LHCN-M2 (cell line): ENCODE data around the gene HSPA9. TPM values are rescaled to one million over a fixed set of nuclear protein-coding genes. Genes with fewer than 3 reads are reported as not detected.

Experiments
- DNase-seq: peaks from one replicate; pipeline ENCODE4 v3.0.0-alpha.2; 2012; ENCODE audit warnings: low read depth
- polyA plus RNA-seq: library from polyadenylated mRNA; unstranded; fragments of >200 nt; gene quantifications from one replicate; pipeline ENCODE4 v1.2.1, GENCODE V29; 2012; ENCODE audit warnings: missing spikeins
- total RNA-seq: library from RNA; depleted of rRNA; stranded (reverse); fragments of >200 nt; gene quantifications from 2 replicates; pipeline ENCODE4 v1.2.3, GENCODE V29; 2014; rRNA removed

The HSPA9 gene
- 424 and 464 TPM in 2 replicates for total RNA-seq
- 103 TPM for polyA plus RNA-seq

GRCh38 chr5:138575194-138576015 is at the start of gene HSPA9:
HSPA9 (minus strand) TSS chr5:138575401; CDS start chr5:138575318, 83 bp downstream.
- DNase-seq = peak; percentile 100

- DNase-seq = no peak
Observed at GRCh38 chr5:138623053-138623452, 47.9 kb upstream of the HSPA9 start.

DNA sequence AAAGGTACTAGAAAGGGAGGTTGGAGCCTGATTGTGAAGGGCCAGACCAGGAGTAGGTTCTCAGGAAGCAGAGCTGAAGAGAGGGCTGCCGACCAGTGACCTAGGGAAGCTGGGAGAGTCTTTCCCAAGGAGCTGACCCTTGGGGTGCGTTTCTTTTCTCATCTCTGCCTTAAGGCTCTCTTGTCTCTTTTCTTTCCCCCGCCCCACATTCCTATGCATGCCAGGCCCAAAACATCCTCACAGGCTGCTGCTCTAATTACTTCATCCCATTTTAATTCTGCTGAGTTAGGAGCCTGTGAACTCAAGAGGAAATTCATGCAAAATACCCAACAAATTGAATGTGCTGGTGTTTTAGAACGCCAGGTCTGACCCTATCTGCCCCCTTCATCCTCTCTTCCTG is 46.9 kb upstream of the HSPA9 start:
- no peak for DNase-seq

GRCh38 chr5:138620663-138621224 is 45.5 kb upstream of the HSPA9 start:
- DNase-seq = no peak

- no peak for DNase-seq
Observed at GRCh38 chr5:138616508-138616907, 41.3 kb upstream of the HSPA9 start.

- no peak for DNase-seq
Observed at GRCh38 chr5:138615461-138615860, 40.3 kb upstream of the HSPA9 start.

GRCh38 chr5:138611678-138612218 is 36.5 kb upstream of the HSPA9 start:
- no peak for DNase-seq

DNA sequence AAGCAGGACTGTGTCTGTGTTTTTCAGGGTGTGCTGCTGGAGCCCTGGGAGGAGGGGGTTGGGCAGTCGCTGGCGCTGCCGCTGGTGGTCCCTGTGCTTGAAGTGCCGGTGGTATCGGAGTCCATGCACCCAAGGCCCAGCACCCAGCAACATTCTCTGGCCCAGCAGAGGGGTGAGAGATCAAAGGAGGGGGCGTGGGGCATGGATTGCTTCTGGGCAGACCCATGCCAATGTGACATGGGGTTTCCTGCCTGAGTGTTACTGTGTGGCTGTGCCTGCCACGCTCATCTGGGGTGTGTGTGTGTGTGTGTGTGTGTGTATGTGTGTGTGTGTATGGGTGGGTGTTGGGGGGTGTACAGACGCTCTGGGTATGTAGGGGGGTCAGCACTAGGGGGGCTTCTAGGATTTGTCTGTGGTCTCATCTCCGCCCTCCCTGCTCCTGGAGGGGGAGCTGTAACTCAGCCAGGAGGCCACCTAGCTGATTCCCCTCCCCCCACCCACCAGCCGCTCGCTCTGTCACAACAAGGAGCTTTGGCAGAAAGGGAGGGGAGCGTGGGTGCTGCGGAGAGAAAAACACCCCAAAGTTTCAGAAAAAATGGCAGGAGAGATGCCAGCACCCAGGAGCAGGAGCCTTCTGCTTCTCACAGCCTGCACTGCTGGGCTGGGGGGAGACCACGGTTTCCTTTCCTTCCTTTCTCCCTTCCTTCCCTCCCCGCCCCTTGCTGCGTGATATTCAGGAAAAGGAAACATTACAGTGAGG is 35.9 kb upstream of the HSPA9 start:
- no peak for DNase-seq

GRCh38 chr5:138610415-138610917 is 35.3 kb upstream of the HSPA9 start:
- DNase-seq = no peak

DNA sequence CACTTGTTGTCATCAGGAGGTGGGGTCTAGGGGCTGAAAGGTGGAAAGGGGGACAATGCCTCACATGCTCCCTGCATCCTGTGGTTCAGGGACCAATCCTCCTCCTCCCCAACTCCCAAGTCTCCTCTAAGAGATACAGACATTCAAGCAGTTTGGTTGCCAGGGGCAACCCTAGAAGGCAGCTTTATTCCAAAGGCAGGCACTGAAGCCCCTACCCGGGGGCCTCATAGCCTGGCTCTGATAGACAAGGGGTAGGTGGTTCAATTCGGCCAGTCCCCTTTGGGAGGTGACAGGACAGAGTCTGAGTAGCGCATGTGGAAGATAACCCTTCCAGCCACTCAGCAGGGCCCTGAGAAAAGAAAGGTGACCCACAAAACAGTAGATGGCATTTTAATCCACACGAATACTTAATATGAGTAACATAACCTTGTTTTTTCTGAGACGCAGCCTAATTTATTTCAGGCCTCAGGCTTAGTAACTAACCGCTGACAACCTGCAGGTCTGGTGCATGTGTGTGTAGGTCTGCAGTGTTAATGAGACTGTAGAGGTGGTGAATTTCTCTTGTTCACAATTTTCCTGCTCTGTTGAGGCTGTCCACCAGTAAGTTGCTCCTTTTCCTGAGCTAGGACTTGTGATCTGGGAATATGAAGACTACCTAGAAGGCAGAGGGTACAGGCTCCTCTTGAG is 31.3 kb upstream of the HSPA9 start:
- DNase-seq = no peak

DNA sequence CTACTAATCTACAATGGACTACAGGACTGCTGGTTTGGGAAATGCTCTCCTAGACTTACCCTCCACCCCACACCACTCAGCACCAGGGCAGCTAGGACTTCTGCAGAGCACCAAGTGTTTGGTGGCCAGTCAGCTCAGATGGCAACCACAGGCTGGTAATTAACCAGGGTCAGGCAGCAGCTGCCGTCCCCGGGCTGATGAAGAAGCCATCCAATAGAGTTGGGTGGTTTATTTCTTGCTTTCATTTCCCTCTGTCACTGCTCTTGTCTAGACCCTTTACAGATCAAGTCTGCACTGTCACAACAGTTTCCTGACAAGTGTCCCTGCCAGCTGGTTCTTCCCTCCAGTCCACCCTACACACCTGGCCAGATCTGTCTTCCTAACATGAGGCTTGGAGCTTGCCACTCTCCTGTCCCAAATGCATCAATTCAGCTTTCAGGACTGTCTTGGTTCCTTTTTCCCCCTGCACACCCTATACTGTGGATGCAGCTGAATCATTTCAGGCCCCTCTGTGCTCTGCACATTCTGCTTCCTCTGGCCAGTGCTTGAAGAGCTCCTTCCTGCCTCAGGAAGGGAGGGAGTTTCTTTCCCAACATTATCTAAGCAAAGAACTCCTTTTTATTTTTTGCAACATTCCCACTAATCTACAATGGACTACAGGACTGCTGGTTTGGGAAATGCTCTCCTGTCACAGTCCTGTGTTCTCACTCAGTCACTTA is 30.2 kb upstream of the HSPA9 start:
- DNase-seq = peak; percentile 59

DNA sequence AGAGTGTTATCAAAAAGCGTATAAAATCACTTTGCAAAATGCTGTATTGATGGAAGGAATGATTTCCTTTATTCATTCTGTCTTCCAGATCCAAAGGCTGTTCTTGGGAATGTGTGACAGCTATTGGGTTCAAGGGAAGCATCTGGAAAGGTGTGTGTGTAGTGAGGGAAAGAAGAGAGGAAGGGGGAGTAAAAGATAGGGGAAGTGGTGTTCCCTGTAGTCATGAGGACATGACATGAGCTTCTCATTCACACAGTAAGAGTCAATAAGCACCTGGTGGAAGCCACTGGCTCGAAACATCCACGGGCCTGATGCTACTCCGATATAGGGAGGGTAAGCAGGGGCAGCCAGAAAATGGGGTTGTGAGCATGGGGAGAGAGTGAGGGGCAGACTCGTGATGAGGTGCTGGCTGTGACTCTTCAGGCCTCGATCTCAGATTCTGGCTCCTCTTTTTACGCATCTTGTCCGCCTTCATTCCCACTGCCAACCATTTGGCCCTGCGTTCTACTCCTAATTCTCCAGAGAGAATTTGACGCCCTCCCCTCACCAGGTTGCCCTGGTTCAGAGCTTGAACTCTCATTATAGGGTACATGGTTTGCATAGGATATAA is 29.1 kb upstream of the HSPA9 start:
- DNase-seq = no peak

DNA sequence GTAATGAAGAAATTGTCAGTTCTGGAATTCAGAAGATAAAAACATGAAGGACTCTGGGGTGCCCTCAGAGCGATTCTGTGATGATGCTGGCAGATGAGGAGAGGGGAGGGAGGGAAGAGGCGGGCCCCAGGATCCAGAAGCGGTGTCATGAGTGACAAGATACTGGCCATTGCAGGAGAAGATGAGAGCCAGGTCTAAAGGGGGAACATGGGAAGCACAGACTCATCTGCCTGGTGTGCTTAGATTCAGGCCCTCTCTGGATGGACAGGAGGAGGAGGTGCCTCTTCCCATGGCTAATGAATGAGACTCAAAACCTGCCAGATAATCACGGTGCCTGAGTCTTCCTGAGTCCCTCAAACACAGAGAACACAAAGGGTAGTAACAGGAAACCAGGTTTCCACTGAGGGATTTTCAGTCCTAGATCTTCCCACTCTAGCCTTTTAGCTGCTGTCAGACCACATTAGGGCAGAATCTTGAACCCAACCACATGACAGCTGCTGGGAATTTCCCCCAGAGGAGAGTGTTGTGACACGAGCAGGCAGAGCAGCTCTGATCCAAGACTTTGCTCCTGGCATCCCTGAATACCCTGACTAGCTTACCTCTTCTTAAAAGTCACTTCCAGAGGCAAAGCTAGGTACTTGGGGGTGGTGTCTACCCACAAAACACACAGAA is 28.2 kb upstream of the HSPA9 start:
- DNase-seq = peak; percentile 78

DNA sequence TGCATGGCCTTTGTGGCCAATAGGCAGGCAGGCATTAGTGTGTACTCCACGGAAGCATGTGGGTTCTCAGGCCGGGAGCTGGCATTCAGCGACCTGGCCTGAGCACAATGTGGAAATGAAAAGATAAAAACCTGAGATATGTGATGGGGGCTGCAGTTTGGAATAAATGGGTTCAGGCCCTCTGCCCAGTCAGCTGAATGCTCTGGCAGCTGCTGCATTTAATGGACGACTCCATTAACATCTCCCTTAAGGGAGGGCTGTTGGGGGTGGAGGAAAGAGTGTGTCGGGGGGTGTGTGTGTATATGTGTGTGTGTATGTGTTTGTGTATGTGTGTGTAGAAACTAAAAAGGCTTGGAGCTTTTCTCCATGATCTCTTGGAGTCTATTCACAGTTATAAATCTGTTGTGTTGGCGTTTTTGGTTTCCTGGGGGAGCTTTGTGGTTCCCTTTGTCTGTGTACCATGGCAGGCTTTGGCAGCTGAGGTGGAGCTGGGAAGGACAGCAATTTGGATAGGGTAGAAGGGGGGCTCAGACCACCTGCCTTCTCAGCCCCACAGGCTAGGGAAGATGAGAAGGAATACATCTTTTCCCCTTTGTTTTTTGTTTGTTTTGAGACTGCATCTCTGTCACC is 27.3 kb upstream of the HSPA9 start:
- DNase-seq = no peak

DNA sequence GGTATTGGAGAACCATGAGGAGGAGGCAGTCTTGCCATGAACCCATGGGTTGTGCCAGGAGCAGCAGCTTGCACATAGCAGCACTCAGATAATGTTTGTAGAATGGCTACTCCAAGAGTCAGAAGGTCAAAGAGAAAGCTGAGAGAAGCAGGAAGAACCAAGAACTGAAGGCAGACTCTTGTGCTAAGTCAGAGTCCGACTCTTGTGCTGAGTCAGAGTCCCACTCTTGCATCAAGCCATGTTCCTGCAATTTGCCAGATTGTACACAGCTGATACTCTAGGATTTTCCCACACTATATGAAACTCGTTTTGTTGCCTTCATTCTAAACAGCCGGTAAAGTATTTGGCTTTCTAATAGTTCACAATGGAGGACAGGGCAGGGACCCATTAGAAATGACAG is 26.2 kb upstream of the HSPA9 start:
- DNase-seq = peak; percentile 65

GRCh38 chr5:138600446-138600845 is 25.2 kb upstream of the HSPA9 start:
- no peak for DNase-seq

DNA sequence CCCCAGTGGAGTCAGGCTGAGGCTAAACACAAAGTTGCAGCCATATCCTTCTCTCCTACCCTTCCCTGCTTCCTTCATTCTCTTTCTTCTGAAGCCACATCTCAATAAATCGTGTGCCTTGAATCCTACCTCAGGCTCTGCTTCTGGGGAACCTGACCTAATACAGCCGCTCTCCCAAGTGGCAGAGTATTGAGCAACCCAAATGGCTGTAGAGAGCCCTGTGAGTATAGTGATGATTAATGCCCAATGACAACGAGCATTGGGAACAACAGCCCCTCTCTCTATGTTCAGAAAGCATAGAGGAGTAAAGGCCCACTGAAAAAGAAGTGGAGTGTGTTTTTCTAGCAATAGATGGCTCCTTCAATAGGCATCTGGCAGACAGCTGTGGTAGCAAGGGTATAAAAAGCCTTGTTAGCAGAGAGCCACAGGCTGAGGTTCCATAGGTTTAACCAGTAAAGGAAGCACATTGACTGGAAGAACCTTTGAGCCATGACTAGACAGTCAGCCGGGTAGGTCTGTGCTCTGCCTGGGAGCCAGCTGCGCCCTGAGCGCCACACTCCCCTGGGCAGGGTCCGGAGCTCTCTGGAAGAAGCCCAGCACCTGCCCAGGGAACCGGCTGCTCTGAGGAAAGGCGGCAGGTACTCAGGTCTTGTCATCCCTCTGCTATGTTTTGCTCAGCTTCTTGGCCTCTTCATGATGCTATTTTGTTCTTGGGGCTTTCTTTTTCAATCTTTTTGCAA is 22.6 kb upstream of the HSPA9 start:
- DNase-seq = no peak

DNA sequence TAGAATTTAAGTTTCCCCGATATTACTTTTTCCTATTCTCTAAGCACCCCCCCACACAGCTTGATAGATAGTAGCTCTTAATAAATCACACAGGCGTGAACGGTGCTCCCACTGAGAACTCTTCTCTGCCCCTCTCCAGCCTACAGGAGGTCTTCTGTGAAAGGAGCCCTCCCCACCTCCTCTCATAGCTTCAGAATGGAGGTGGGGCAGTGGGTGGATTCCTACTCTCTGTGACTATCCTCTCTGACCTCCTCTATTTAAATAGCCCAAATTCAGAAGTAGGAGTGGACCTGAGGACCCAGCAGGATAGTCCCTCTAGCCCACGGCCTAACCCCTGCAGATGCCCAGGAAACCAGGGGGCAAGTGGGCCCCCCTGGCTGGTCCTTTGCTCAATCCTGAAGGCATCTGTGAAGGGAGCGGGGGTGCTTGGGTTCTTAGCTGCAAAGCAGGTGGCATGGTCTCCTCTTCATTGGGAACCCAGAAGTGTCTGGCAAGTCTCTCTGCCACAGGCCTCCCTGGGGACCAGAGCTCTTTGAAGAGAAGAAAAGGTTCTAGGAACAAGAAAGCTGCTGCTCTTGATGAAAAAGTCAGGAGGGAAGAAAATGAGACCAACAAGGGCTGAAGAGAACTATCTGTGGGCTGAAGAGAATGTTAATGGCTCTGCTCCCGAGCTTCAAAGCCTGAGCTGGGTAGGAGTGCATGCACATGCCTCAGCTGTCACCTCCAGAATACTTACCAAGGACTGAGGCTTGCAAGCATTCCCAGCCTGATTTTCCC is 21.1 kb upstream of the HSPA9 start:
- no peak for DNase-seq
